DMS53 treated with DMSO at 0.1 percent for 48 hours (cell line): ENCODE data around the gene GNA15.
A peak's percentile ranks its signal among the peaks of the same experiment; 100 is the strongest.

Experiments
- DNase-seq: peaks from one replicate; lab custom pipeline; 2025; ENCODE audit not compliant: unreplicated experiment; lab: John Stamatoyannopoulos, UW

Gene GNA15

GRCh38 chr19:3106509-3107141 lies 29.2 kb upstream of the GNA15 start:
- no peak for DNase-seq

GRCh38 chr19:3107658-3108057 lies 28.2 kb upstream of the GNA15 start:
- no peak for DNase-seq

- DNase-seq: peak; percentile 10
Observed at GRCh38 chr19:3108775-3109174, 27.1 kb upstream of the GNA15 start.

- DNase-seq: no peak
Observed at GRCh38 chr19:3109491-3109890, 26.3 kb upstream of the GNA15 start.

DNA sequence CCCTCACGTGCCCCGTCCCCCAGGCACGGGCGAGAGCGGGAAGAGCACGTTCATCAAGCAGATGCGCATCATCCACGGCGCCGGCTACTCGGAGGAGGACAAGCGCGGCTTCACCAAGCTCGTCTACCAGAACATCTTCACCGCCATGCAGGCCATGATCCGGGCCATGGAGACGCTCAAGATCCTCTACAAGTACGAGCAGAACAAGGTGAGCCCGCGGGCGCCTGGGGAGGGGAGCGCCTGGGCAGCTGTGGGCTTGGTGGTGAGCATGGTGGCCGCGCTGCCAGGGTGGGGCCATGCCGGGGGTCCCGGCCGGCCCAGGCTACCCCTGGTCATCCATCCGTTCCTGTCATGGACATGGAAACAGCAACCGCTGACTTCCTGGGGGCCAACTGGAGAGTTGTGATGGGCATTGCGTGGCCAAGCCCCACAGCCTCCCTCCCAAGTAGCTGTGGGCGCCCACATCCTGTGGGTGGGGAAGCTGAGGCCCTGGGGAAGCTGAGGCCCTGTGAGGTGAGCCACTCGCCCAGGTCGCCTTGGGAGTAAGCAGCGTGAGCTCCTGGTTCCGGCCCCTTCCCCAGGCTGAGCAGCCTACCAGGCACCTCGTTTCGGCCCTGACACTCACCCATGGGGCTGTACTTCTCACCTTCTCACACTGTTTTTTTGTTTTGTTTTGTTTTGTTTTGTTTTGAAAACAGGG lies 25.6 kb upstream of the GNA15 start:
- DNase-seq: no peak

DNA sequence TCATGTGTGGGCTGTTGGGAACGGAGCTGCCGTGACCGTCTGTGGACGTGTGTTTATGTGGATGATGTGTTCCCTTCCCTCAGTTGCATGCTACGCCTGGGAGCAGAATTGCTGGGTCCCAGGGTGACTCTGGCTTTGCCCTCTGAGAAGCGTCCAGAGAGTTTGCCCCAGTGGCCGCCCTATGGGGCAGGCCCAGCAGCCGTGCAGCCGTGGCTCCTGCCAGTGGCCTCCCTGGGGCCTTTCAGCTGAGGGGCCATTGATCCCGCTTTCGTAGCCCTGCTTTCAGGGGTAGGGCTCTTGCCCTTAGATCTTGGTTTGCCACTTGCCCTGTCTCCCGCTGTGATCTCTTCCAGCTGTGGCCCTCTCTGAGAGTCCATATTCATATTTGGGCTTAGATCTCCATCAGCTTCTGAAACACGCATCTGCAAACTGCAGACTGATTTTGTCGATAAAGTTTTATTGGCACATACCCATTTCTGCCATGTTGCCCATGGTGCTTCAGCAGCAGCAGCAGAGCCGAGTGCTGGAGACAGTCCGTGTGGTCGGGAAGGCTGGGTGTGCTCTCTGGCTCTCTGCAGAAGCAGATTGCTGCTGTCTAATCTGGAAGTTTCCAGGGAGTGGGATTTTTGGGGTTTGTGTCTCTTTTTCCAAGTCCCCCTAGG lies 24.1 kb upstream of the GNA15 start:
- DNase-seq: no peak

- DNase-seq: no peak
Observed at GRCh38 chr19:3112375-3113099, 23.3 kb upstream of the GNA15 start.

DNA sequence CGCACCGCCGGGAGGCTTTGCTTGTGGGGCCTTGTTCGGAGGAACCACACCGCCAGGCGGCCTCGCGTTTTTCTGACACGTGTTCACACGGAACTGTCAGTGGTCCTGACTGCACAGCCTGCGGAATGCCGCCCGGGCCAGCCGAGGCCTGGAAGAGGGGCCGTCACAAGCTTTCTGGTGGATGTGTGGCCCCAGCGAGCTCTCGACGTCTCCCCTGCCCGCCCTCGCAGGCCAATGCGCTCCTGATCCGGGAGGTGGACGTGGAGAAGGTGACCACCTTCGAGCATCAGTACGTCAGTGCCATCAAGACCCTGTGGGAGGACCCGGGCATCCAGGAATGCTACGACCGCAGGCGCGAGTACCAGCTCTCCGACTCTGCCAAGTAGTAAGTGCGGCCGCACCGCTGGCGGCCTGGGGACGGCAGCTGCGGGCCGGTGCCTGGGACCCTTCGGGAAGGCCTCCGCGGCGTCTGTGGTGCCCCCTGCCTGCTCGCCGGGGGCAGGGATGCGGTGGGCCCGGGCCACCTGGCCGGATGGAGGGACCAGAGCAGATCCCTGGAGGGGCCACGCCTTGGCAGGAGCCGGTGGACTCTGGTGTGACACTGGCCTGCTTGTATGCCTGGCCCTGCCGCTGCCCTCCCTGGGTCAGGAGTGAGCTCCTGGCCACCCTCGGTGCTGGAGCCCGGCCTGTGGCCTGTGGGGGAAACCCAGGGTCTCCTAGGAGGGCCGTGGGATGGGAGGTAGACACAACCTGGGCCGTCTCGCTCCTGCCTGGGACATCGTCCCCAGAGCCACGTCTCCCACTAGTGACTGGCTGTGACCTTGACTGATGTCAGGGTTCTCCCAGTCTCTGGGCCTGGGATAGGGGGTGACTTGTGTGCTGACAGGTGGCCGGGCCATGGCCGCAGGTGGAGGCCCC lies 22.5 kb upstream of the GNA15 start:
- DNase-seq: no peak

DNA sequence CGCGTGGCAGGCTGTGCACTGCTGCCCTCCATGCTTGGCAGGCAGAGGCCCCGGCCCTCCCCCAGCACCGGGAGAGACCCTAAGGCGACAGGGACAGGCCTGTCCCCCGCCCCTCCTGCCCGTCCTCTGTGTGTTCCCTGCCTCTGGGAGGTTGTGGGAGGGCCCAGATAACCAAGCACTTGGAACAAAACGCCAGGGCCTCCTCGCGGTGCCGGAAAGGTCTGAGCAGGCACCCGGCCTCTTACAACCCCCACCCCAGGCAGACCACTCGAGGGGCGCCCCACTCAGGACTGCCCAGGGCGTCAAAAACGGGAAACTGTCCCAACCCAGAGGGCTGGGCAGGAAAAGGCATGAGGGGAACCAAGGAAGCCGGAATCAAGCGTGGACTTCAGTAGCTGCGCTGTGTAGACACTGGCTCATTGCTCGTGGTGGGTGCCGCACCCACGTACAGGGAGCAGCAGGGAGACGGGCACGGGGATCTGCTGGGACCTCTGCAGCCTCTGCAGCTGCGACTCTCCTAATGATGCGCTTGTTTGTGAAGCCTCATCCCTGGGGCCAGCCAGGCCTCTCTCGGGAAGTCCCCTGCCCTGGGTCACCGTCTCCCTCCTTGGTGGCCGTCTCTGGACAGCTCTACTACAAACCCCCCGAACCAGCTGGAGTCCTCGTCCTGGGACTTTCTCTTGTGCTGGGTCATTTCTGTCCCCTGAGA lies 21.7 kb upstream of the GNA15 start:
- DNase-seq: no peak

- DNase-seq: no peak
Observed at GRCh38 chr19:3114811-3115210, 21.0 kb upstream of the GNA15 start.

DNA sequence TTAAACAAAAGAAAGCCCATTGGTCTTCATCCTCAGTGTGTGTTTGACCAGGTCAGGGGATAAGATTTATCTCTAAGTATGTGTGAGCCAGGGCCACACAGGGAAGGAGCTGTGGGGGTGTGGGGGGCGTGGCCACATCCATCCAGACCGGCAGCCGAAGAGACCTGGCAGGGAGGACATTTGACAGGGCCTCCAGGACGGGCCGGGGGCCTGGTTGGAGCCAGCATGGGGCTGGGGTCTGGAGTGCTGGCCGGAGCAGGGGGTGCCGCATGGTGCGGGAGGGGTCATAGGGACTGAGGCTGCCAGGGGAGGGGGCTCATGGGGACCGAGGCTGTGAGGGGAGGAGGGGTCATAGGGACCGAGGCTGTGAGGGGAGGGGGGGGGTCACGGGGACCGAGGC lies 20.4 kb upstream of the GNA15 start:
- no peak for DNase-seq

- no peak for DNase-seq
Observed at GRCh38 chr19:3115916-3116602, 19.8 kb upstream of the GNA15 start.

- DNase-seq: no peak
Observed at GRCh38 chr19:3116621-3117020, 19.2 kb upstream of the GNA15 start.

GRCh38 chr19:3117716-3118115 lies 18.1 kb upstream of the GNA15 start:
- DNase-seq: no peak

DNA sequence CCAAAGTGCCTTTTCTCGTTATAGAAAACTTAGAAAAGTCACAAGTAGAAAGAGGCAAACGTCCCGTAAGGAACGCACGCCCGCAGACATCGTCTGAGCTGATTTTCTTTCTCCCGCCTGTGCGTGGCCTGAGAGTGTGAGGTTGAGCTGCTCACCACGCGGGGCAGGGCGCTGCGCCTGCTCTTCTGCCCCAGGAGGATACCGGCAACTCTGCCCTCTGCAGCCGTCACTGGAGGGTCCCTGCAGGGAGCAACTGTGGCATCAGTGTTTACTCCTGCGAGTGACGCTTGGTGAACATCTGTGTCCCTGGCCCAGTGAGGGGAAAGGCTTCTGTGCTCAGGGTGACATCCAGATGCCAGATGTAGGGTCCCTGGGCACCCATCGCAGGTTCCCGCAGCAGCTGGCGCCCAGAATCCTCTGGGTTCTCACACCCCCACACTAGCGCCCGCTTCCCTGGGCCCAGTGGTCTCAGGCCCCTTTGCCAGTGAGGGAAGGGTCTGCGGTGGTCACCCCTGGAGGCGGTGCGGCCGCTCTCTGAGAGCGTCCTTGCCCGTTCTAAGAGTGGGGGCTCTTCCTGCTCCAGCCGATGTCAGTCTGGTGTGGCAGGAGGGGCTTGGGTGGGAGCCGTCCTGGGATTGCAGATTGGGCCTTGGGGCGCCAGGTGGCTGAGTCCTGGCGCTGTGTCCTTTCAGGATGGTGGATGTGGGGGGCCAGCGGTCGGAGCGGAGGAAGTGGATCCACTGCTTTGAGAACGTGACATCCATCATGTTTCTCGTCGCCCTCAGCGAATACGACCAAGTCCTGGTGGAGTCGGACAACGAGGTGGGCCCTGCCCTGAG lies 17.4 kb upstream of the GNA15 start:
- no peak for DNase-seq

DNA sequence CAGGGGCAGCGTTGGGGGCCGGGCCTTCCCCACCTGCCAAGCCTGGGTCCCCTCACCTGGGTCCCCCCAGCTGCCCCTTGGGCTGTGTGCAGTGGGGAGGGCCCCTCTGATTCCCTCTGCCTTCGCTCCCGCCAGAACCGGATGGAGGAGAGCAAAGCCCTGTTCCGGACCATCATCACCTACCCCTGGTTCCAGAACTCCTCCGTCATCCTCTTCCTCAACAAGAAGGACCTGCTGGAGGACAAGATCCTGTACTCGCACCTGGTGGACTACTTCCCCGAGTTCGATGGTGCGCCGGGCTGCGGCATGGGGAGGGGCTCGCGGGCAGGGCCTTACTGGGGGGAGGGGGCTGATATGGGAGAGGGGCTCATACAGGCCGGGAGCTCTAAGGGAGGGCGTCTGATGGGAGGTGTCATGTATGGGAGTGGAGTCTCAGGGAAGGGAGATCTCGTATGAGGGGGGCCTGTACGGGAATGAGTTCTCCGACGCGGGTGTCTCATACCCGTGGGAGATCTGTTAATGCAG lies 16.7 kb upstream of the GNA15 start:
- DNase-seq: no peak

- no peak for DNase-seq
Observed at GRCh38 chr19:3119693-3120380, 16.0 kb upstream of the GNA15 start.
